Small intestine (tissue), 7 donors: Measurements from ENCODE around the gene APBB2. TPM values are rescaled to one million over a fixed set of nuclear protein-coding genes. Genes with fewer than 3 reads are reported as not detected.

Experiments
- DNase-seq, 2 donors: peaks; one replicate each; pipeline versions ENCODE4 v3.0.0 to v3.0.0-alpha.2; 2013
- FAIRE-seq: peaks from 2 replicates; lab custom pipeline; 2012; peaks lifted over from hg19 to GRCh38; lab: Jason Lieb, UNC
- H3K27ac ChIP-seq, 3 donors: one replicate each; pipeline ENCODE4 v1.5.1; 2013; ENCODE audit warnings: low read length in 2 of 3, mild to moderate bottlenecking in 2 of 3, control low read depth in 1 of 3, inconsistent platforms in 1 of 3, low read depth in 1 of 3, moderate library complexity in 1 of 3
- H3K27me3 ChIP-seq, 3 donors: one replicate each; pipeline ENCODE4 v1.6.1; 2013; ENCODE audit warnings: low read length in 3 of 3, inconsistent platforms in 1 of 3; ENCODE audit not compliant: control insufficient read depth in 3 of 3, insufficient read depth in 3 of 3
- H3K36me3 ChIP-seq, 3 donors: one replicate each; pipeline ENCODE4 v1.6.1; 2013; ENCODE audit warnings: low read length in 3 of 3, inconsistent platforms in 1 of 3, low read depth in 1 of 3, mild to moderate bottlenecking in 1 of 3, moderate library complexity in 1 of 3; ENCODE audit not compliant: control insufficient read depth in 3 of 3, insufficient read depth in 2 of 3
- H3K4me1 ChIP-seq, 3 donors: one replicate each; pipeline ENCODE4 v1.6.1; 2013; ENCODE audit warnings: low read length in 2 of 3, inconsistent platforms in 1 of 3, low read depth in 1 of 3, mild to moderate bottlenecking in 1 of 3, moderate library complexity in 1 of 3; ENCODE audit not compliant: control insufficient read depth in 3 of 3, insufficient read depth in 2 of 3
- H3K4me3 ChIP-seq, 3 donors: one replicate each; pipeline ENCODE4 v1.5.1; 2013; ENCODE audit warnings: low read length in 3 of 3, control low read depth in 1 of 3, inconsistent platforms in 1 of 3, low read depth in 1 of 3, mild to moderate bottlenecking in 1 of 3, moderate library complexity in 1 of 3
- H3K9me3 ChIP-seq, 2 donors: one replicate each; pipeline ENCODE4 v1.6.1; 2013; ENCODE audit warnings: low read depth in 1 of 2, low read length in 1 of 2; ENCODE audit not compliant: control insufficient read depth in 2 of 2, insufficient read depth in 1 of 2
- WGBS, 3 donors: extraction: QIAGEN DNeasy Blood & Tissue Kit; methylation state at CpG; one replicate each; pipeline ENCODE4 v1.1.7; 2013; 5-methylcytosine and 5-hydroxymethylcytosine counted together
- polyA plus RNA-seq, 4 donors: library from polyadenylated mRNA; stranded (reverse) in 3 of 4; unstranded in 1 of 4; fragments of 200-250 nt in 3 of 4; fragments of 120-200 nt in 1 of 4; gene quantifications; one replicate each; pipeline versions ENCODE4 v1.2.1 to v1.2.3, GENCODE V29; 2013
- donor health status: healthy with polysubstance abuse.
- donor health status: control.
- donor health status: control.
- donor health status: Bipolar disorder and iron deficiency.
- donor health status: healthy.

Gene APBB2
- polyA plus RNA-seq, 4 donors: 4.5 to 19.8 (median 8.9) TPM

DNA sequence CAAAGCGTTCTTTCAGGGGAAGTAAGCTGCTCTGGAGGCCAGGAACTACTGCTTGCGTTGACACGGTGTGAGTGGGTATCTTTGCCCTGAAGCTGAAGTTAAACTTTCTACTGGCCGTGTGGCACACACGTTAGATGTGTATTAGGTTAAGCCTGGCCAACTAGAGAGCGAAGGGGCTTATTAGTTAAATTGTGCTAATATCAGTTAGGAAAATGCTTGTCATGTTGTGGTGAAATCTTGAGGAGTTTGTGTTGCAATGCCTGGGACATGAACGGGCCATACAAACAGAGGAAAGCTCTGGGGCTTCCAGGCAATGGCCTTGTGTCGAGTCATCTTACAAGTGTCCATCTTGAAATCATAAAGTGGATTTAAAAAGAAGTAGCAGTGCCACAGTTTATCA lies 402.0 kb downstream of the APBB2 start:
- no peak for DNase-seq
- H3K4me3 ChIP-seq: no peak overlapping the region
- WGBS, 3 donors: 87 to 90% (median 88%) methylated on average over 8 of the region's 8 CpGs
- H3K9me3 ChIP-seq: no peaks in the 10 kb centered on the region
- peaks cover 0 to 6% (median 2%) of the 10 kb centered on the region in 3 donors for H3K36me3 ChIP-seq
- no peaks in the 10 kb centered on the region for H3K27me3 ChIP-seq
- no peak for FAIRE-seq
- H3K27ac ChIP-seq: peak overlapping the region in 1 of 3 donors; percentile 49
- H3K4me1 ChIP-seq: peaks cover 0 to 11% (median 0%) of the 10 kb centered on the region in 3 donors

DNA sequence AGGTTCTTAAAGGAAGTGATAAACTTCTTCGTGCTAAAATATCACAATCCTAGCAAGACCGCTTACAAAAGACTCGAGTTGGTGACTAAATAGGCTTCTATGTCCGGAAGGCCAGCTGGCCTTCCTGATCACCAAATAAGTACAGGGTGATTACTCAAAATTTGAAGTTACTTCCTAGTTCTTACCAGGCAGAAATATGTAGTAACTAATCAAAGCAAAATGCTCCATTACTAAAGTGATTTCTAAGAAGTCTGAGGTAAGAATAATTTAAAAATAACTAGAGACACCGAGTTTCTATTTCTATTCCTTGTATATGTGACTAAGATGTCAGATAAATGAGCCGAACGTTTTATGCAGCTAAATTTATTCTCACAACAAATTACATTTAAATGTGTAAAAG lies 402.4 kb downstream of the APBB2 start:
- Histone ChIP-seq H3K9me3 (no peaks in the 10 kb centered on the region), H3K27ac (peak overlapping the region in 1 of 3 donors; percentile 49), H3K27me3 (no peaks in the 10 kb centered on the region), H3K36me3 (peaks cover 0 to 3% (median 2%) of the 10 kb centered on the region in 3 donors), H3K4me1 (peaks cover 0 to 11% (median 0%) of the 10 kb centered on the region in 3 donors), H3K4me3 (no peak overlapping the region)
- 74 to 87% (median 78%) methylated on average over 7 of the region's 7 CpGs for WGBS, 3 donors
- DNase-seq (no peak), FAIRE-seq (no peak)

DNA sequence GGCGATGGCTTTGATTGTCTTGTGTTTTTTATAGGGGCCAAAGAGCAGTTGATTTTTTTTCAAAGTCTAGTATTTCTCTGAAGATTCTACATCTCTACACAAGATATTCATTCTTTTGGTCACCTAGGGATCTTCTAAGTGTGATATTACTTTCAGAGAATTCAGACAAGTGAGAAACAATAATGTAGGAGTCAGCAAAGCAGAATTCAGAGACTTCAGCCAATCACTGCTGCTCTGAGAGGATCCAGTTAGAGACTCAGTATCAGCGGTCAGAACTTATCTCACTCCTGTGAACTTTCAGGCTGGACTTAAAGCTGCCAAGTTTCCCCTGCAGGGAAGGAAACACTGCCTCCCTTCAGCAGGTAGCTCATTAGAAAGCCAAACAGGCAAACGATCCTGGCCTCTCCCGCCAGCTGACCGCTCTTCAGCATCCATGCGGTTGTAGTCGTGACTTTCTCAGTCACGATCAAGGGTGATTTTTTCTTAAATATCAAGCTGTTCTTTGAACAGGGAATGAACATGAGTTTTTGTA lies 405.4 kb downstream of the APBB2 start:
- Histone ChIP-seq H3K27me3 (no peaks in the 10 kb centered on the region), H3K4me1 (peaks cover 0 to 11% (median 0%) of the 10 kb centered on the region in 3 donors), H3K4me3 (no peak overlapping the region), H3K27ac (peak overlapping the region in 1 of 3 donors; percentile 62), H3K36me3 (no peaks in the 10 kb centered on the region), H3K9me3 (no peaks in the 10 kb centered on the region)
- DNase-seq (peak; percentile 7 to 69), FAIRE-seq (no peak)
- WGBS, 3 donors: 67 to 76% (median 76%) methylated on average over 8 of the region's 8 CpGs

DNA sequence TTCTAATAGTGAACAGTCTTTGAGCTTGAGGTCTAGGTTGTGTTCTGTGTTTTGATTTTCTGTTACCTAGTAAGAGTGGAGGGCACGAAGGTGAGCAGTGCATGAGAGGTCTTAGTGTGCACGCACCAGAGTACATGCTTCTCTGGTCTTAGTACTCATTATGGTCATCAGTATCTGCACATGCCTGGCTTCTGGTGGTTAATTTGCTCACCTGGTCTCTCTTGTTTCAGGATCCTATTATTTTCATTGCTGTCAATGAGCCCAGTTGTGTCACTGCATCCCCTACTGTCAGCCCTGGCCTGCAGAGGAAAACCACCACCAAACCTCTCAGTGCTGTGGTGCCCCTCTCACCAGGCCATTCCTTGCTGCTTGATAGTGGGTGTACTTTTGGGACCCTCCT lies 409.7 kb downstream of the APBB2 start:
- Histone ChIP-seq H3K27me3 (no peaks in the 10 kb centered on the region), H3K4me3 (no peak overlapping the region), H3K4me1 (peaks cover 0 to 11% (median 0%) of the 10 kb centered on the region in 3 donors), H3K36me3 (no peaks in the 10 kb centered on the region), H3K9me3 (no peaks in the 10 kb centered on the region), H3K27ac (no peak overlapping the region)
- WGBS, 3 donors: 93 to 100% (median 96%) methylated on average over 2 of the region's 2 CpGs
- no peak for DNase-seq
- no peak for FAIRE-seq

DNA sequence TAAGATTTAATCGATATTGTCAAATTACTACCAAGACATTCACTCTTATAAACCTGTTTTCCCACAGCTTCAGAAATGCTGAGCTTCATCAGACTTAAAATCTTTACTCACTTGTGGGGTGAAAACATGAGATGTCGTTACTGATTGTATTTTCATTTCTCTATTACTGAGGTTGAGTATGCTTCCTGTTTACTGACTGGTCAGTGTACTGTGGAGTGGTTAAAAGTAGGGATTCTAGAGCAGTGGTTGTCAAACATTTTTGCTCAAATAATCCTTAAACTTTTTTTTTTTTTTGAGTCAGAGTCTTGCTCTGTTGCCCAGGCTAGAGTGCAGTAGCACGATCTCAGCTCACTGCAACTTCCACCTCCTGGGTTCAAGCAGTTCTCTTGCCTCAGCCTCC lies 414.3 kb downstream of the APBB2 start:
- no peaks in the 10 kb centered on the region for H3K9me3 ChIP-seq
- DNase-seq (no peak), FAIRE-seq (no peak)
- no peak overlapping the region for H3K27ac ChIP-seq
- H3K27me3 ChIP-seq: no peaks in the 10 kb centered on the region
- WGBS, 3 donors: 74 to 84% (median 82%) methylated on average over 3 of the region's 3 CpGs
- H3K4me1 ChIP-seq: no peaks in the 10 kb centered on the region
- H3K36me3 ChIP-seq: peaks cover 0 to 7% (median 0%) of the 10 kb centered on the region in 3 donors
- no peak overlapping the region for H3K4me3 ChIP-seq

DNA sequence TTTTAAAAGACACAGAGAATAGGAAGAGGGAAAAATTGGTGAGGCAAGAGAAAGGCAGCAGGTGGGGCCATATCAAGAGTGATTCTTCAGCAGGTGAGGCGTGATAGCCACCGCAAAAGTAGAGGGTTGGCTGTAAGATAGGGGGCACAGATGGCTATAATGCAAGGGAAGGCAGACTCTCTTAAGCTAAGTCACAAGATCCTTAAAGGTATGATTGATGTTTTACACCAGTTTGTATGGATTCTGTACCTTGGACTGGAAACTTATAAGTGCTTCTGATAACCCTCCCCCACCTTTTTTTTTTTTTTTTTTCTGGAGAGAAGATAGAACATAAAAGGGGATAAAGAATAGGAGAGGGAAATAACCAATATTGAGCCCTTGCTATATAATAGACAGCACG lies 424.6 kb downstream of the APBB2 start:
- H3K27me3 ChIP-seq: no peaks in the 10 kb centered on the region
- peak; percentile 24 to 52 for DNase-seq
- H3K36me3 ChIP-seq: peaks cover 0 to 2% (median 0%) of the 10 kb centered on the region in 3 donors
- 76 to 89% (median 84%) methylated on average over 3 of the region's 3 CpGs for WGBS, 3 donors
- H3K4me1 ChIP-seq: peaks cover 0 to 3% (median 0%) of the 10 kb centered on the region in 3 donors
- H3K27ac ChIP-seq: no peak overlapping the region
- FAIRE-seq: no peak
- H3K4me3 ChIP-seq: no peak overlapping the region
- H3K9me3 ChIP-seq: no peaks in the 10 kb centered on the region

DNA sequence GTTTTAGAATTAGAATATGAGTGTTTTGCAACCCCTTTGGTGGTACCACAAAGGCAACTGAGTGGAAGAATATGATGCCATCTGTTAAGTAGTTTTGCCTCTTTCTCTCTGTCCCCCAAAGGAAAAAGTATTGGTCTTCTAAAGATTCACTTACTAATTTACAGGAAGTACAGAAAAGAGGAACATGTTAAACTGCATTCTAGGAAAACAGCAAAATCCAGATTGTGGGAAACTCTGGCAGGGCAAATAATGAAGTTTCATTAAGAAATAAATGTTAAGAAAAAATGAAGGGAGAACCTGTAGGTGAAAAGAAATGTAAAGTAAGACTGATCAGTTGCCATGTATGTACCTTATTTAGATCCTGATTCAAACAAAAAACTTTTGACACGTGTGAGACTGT lies 425.3 kb downstream of the APBB2 start:
- Histone ChIP-seq H3K27me3 (no peaks in the 10 kb centered on the region), H3K27ac (no peak overlapping the region), H3K36me3 (peaks cover 0 to 2% (median 0%) of the 10 kb centered on the region in 3 donors), H3K4me1 (peaks cover 0 to 3% (median 0%) of the 10 kb centered on the region in 3 donors), H3K4me3 (no peak overlapping the region), H3K9me3 (no peaks in the 10 kb centered on the region)
- DNase-seq: no peak
- no peak for FAIRE-seq
- whole genome bisulfite sequencing, 3 donors: 69 to 88% (median 86%) methylated on average over 1 of the region's 1 CpG

DNA sequence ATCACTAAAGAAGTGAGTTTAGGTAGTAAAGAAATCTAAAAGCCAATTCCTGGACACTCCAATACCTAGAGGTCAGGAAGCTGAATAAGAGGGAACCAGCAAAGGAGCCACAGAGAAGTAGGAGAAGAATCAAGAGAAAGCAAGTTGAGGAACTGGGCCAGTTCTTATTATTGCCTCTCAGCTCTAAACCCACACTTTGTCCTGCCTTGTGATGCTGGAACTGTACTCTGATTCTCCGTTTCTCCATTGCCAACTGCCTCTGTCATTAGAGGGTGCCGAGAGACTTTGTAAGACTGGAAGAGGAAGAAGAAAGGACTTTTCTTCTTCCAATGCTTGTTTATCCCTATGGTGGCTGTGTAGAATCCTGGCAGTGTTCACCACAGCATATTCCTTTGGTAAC lies 426.0 kb downstream of the APBB2 start:
- Histone ChIP-seq H3K4me3 (no peak overlapping the region), H3K4me1 (peaks cover 0 to 3% (median 0%) of the 10 kb centered on the region in 3 donors), H3K36me3 (peaks cover 0 to 2% (median 0%) of the 10 kb centered on the region in 3 donors), H3K9me3 (no peaks in the 10 kb centered on the region), H3K27ac (no peak overlapping the region), H3K27me3 (no peaks in the 10 kb centered on the region)
- WGBS, 3 donors: 83 to 90% (median 88%) methylated on average over 2 of the region's 2 CpGs
- peak in 1 of 2 donors; percentile 11 for DNase-seq
- FAIRE-seq: no peak

DNA sequence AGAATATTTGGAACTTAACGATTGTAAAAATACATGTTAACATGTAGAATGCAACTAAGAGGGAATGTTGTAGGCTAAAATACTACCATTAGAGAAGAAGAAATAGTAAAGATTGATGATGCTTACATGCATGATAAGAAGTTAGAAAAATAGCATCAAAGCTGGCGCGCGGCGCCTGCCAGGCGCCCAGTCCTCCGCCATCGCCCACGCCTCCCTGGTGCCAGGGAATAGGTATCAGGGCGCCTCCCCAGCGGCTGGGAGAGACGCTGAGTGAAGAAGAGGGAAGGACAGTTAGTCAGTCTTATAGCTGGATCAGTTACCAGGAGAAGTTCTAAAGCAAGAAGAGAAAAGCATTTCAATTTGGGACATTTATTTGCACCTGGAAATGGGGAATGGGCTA lies 428.6 kb downstream of the APBB2 start:
- FAIRE-seq (no peak), DNase-seq (no peak)
- Histone ChIP-seq H3K27ac (no peak overlapping the region), H3K4me3 (no peak overlapping the region), H3K27me3 (no peaks in the 10 kb centered on the region), H3K4me1 (peaks cover 0 to 3% (median 0%) of the 10 kb centered on the region in 3 donors), H3K9me3 (no peaks in the 10 kb centered on the region), H3K36me3 (peaks cover 0 to 12% (median 0%) of the 10 kb centered on the region in 3 donors)
- 96 to 97% (median 97%) methylated on average over 12 of the region's 12 CpGs for WGBS, 3 donors
